OCI-LY7 (cell line): ENCODE measurements around the gene SERTAD1. TPM values are rescaled to one million over a fixed set of nuclear protein-coding genes. Genes with fewer than 3 reads are reported as not detected.
"Not testable (repeated sequence)": the region's sequence is repeated elsewhere in the genome, so short reads cannot be mapped to it uniquely, and the experiment has no call there.

Source experiments
- BruUV-seq: library from RNA; stranded (reverse); fragments of 400-500 nt; replicated peaks from 2 replicates; lab custom pipeline; 2021; lab: Mats Ljungman, UMichigan
- CTCF ChIA-PET: fragments of 300-600 bp; sonication (Branson Sonifier 250); formaldehyde crosslinking; loops from one replicate; lab custom pipeline; 2022; ENCODE audit warnings: antibody characterized with exemption; ENCODE audit not compliant: unreplicated experiment; lab: Charles Lee
- POLR2A ChIA-PET: fragments of 300-600 bp; sonication (Branson Sonifier 250); formaldehyde crosslinking; loops from one replicate; lab custom pipeline; 2022; ENCODE audit warnings: antibody characterized with exemption; lab: Charles Lee
- DNase-seq: peaks from one replicate; pipeline ENCODE4 v3.0.0-alpha.2; 2015; ENCODE audit warnings: low spot score
- H2AFZ ChIP-seq: fragments of 200-600 bp; sonication (generic), shearing (Covaris generic); 2 replicates; pipeline ENCODE4 v1.6.1; 2014; ENCODE audit warnings: mild to moderate bottlenecking, antibody characterized with exemption, low read length, moderate library complexity
- H3K27ac ChIP-seq: fragments of 200-600 bp; sonication (generic); 2 replicates; pipeline ENCODE4 v1.5.1; 2014; ENCODE audit warnings: mixed run types, low read depth, mild to moderate bottlenecking, moderate library complexity, low read length, inconsistent platforms; ENCODE audit not compliant: poor library complexity, severe bottlenecking
- H3K36me3 ChIP-seq: fragments of 200-600 bp; sonication (generic); 2 replicates; pipeline ENCODE4 v1.6.1; 2014; ENCODE audit warnings: mild to moderate bottlenecking, antibody characterized with exemption, low read length, moderate library complexity, mixed read lengths; ENCODE audit not compliant: insufficient read depth
- H3K4me1 ChIP-seq: fragments of 200-600 bp; sonication (generic); 2 replicates; pipeline ENCODE4 v1.5.1; 2014; ENCODE audit warnings: mild to moderate bottlenecking, low read length; ENCODE audit not compliant: insufficient read depth, poor library complexity, severe bottlenecking
- H3K4me2 ChIP-seq: fragments of 200-600 bp; sonication (generic); 2 replicates; pipeline ENCODE4 v1.6.1; 2014; ENCODE audit warnings: mild to moderate bottlenecking, low read length
- H3K4me3 ChIP-seq: fragments of 200-600 bp; sonication (generic); 2 replicates; pipeline ENCODE4 v1.5.1; 2014; ENCODE audit warnings: mild to moderate bottlenecking, low read depth, low read length; ENCODE audit not compliant: poor library complexity, severe bottlenecking
- H3K79me2 ChIP-seq: fragments of 200-600 bp; sonication (generic); 2 replicates; pipeline ENCODE4 v1.6.1; 2016; ENCODE audit warnings: low read depth, mild to moderate bottlenecking, low read length, moderate library complexity, mixed read lengths; ENCODE audit not compliant: insufficient read depth
- H3K9me2 ChIP-seq: fragments of 200-600 bp; sonication (generic); 2 replicates; pipeline ENCODE4 v1.6.1; 2016; ENCODE audit warnings: mild to moderate bottlenecking, low read length, mixed read lengths; ENCODE audit not compliant: insufficient read depth
- H3K9me3 ChIP-seq: fragments of 200-600 bp; sonication (generic); 2 replicates; pipeline ENCODE4 v1.6.1; 2014; ENCODE audit warnings: mild to moderate bottlenecking, mixed run types, low read length, mixed read lengths
- H4K20me1 ChIP-seq: fragments of 200-600 bp; sonication (generic); 2 replicates; pipeline ENCODE4 v1.6.1; 2014; ENCODE audit warnings: mild to moderate bottlenecking, antibody characterized with exemption, low read length, moderate library complexity, mixed read lengths; ENCODE audit not compliant: insufficient read depth
- CTCF ChIP-seq: fragments of 200-600 bp; sonication (generic); conservative IDR thresholded peaks from 2 replicates; pipeline ENCODE4 v1.5.1; 2014; ENCODE audit warnings: mild to moderate bottlenecking, antibody characterized with exemption, low read length, moderate library complexity, mixed read lengths
- EZH2phosphoT487 ChIP-seq: fragments of 200-600 bp; sonication (generic); IDR thresholded peaks from 2 replicates; pipeline ENCODE4 v1.6.1; 2018; ENCODE audit warnings: low read depth, borderline replicate concordance, mild to moderate bottlenecking, mixed run types, antibody characterized with exemption, low read length, moderate library complexity, mixed read lengths
- intact Hi-C: fragments of 100-400 bp; cut with micrococcal nuclease; formaldehyde crosslinking; loops from one replicate; pipeline ENCODE4 v1.10.0; 2022; ENCODE audit not compliant: unreplicated experiment
- total RNA-seq, 2 experiments: library from RNA; depleted of rRNA in 1 of 2; stranded (reverse); fragments of >200 nt in 1 of 2; shearing (Covaris generic) in 1 of 2; gene quantifications; 2 replicates each; pipeline ENCODE4 v1.2.3, GENCODE V29; 2014 to 2022

The SERTAD1 gene
- total RNA-seq, 2 experiments from 2014 or later, result 5.7 to 6.1 TPM

- Histone ChIP-seq H2AFZ (peak overlapping the region; percentile 76), H3K36me3 (no peaks in the 10 kb centered on the region), H4K20me1 (no peaks in the 10 kb centered on the region), H3K79me2 (no peaks in the 10 kb centered on the region), H3K9me2 (no peaks in the 10 kb centered on the region), H3K4me2 (peak overlapping the region; percentile 55), H3K9me3 (no peaks in the 10 kb centered on the region), H3K27ac (peak overlapping the region; percentile 82), H3K4me1 (peaks cover 53% of the 10 kb centered on the region), H3K4me3 (no peak overlapping the region)
- DNase-seq, result peak; percentile 65
- no TSS peak for BruUV-seq
- ChIA-PET POLR2A (interaction anchor here (0.6 to 1.7 kb wide), 9 partner anchors 8 to 64 kb away, joined by 3 to 7 read pairs (median 4); partner anchors contain the start of gene SERTAD1), CTCF (interaction anchor here (0.6 to 3.3 kb wide), 3 partner anchors 9 to 189 kb away, joined by 4 to 10 read pairs (median 5); no protein-coding TSS in a partner anchor)
- intact Hi-C loops, result no loop called here
- TF ChIP-seq EZH2phosphoT487 (no peak), CTCF (no peak)
These were observed 14.5 kb downstream of the SERTAD1 start for GRCh38 chr19:40411125-40411842.

GRCh38 chr19:40410030-40410389 is 15.8 kb downstream of the SERTAD1 start:
- no peaks in the 10 kb centered on the region for H4K20me1 ChIP-seq
- no peaks in the 10 kb centered on the region for H3K79me2 ChIP-seq
- peaks cover 49% of the 10 kb centered on the region for H3K4me1 ChIP-seq
- H3K4me3 ChIP-seq, result peak overlapping the region; percentile 13
- no peak for DNase-seq
- TF ChIP-seq EZH2phosphoT487 (no peak), CTCF (no peak)
- peak overlapping the region; percentile 82 for H3K27ac ChIP-seq
- BruUV-seq, result no TSS peak
- H3K36me3 ChIP-seq, result no peaks in the 10 kb centered on the region
- CTCF ChIA-PET, result interaction anchor here (3.3 kb wide), 1 partner anchor 11 kb away, joined by 10 read pairs; no protein-coding TSS in a partner anchor
- intact Hi-C loops, result no loop called here
- H3K4me2 ChIP-seq, result peak overlapping the region; percentile 55
- POLR2A ChIA-PET, result interaction anchor here (0.6 to 1.6 kb wide), 4 partner anchors 11 to 63 kb away, joined by 3 to 5 read pairs (median 3); partner anchors contain the start of gene SERTAD1
- peak overlapping the region; percentile 76; the same call in 1 of the 2 replicates for H2AFZ ChIP-seq
- no peaks in the 10 kb centered on the region for H3K9me2 ChIP-seq
- H3K9me3 ChIP-seq, result no peaks in the 10 kb centered on the region

- POLR2A ChIA-PET, result interaction anchor here (0.9 to 1.4 kb wide), 2 partner anchors 12 to 35 kb away, joined by 6 to 7 read pairs; partner anchors contain the start of gene SERTAD3
- H3K79me2 ChIP-seq, DNase-seq, H4K20me1 ChIP-seq, H3K4me3 ChIP-seq, H3K36me3 ChIP-seq, CTCF ChIA-PET, H3K9me3 ChIP-seq, H3K9me2 ChIP-seq, BruUV-seq: not testable (repeated sequence)
- intact Hi-C loops, result loop anchor here (5.0 to 10.0 kb wide), 2 partner anchors 54 to 104 kb away; no protein-coding TSS in a partner anchor
- Histone ChIP-seq H3K4me2 (peak overlapping the region; percentile 39), H3K4me1 (peaks cover 56% of the 10 kb centered on the region), H2AFZ (peak overlapping the region; percentile 43; the same call in 1 of the 2 replicates), H3K27ac (peak overlapping the region; percentile 26)
These were observed 17.2 kb downstream of the SERTAD1 start for GRCh38 chr19:40408598-40408925.
